MG63 (cell line): ENCODE results near the gene CRACR2B. TPM values are rescaled to one million over a fixed set of nuclear protein-coding genes. Genes with fewer than 3 reads are reported as not detected.

Experiments
- DNase-seq: peaks from one replicate; pipeline ENCODE4 v3.0.0-alpha.2; 2020
- H3K27me3 ChIP-seq: fragments of 250-450 bp; sonication (Bioruptor Pico); 2 replicates; pipeline ENCODE4 v1.5.1; 2020; ENCODE audit warnings: mild to moderate bottlenecking, moderate library complexity
- H3K36me3 ChIP-seq: fragments of 250-450 bp; sonication (Bioruptor Pico); 2 replicates; pipeline ENCODE4 v1.5.1; 2020; ENCODE audit warnings: mild to moderate bottlenecking, moderate library complexity
- H3K4me3 ChIP-seq: fragments of 250-450 bp; sonication (Bioruptor Pico); 2 replicates; pipeline ENCODE4 v1.5.1; 2020; ENCODE audit warnings: mild to moderate bottlenecking, moderate library complexity
- H3K9me3 ChIP-seq: fragments of 250-450 bp; sonication (Bioruptor Pico); 2 replicates; pipeline ENCODE4 v1.5.1; 2020; ENCODE audit warnings: mild to moderate bottlenecking, moderate library complexity
- total RNA-seq: library from RNA; depleted of rRNA; stranded (reverse); fragments of >200 nt; shearing (Covaris generic); gene quantifications from 2 replicates; pipeline ENCODE4 v1.2.3, GENCODE V29; 2014; ENCODE audit warnings: low replicate concordance; rRNA removed

The CRACR2B gene
- total RNA-seq, 1 experiment from 2014 or later = not detected

DNA sequence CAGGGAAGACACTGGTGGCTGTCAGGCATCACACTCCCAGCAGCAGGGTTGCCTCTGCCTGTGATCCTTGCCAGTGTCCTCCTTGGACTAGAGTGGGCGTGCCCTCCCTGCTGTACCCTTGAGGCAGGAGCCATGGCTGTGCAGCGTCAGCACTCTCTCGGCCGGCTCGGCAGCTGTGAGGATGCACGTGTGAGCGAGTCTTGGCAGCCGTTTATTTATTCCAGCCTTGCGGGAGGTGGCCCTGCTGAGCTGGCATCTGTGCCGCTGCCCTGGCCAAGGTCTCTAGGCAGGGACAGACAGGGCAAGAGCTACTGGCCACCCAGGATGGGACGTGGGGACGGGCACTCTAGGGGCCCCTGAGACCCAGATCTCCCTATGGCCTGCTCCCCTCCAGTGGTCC lies 48.8 kb downstream of the CRACR2B start:
- Histone ChIP-seq H3K4me3 (no peak overlapping the region), H3K9me3 (no peaks in the 10 kb centered on the region), H3K36me3 (peaks cover 39% of the 10 kb centered on the region), H3K27me3 (no peaks in the 10 kb centered on the region)
- DNase-seq = peak; percentile 49

GRCh38 chr11:877565-877964 lies 49.8 kb downstream of the CRACR2B start:
- H3K4me3 ChIP-seq = no peak overlapping the region
- no peak for DNase-seq
- H3K27me3 ChIP-seq = no peaks in the 10 kb centered on the region
- H3K9me3 ChIP-seq = no peaks in the 10 kb centered on the region
- H3K36me3 ChIP-seq = peaks cover 43% of the 10 kb centered on the region

- H3K36me3 ChIP-seq = peaks cover 52% of the 10 kb centered on the region
- H3K9me3 ChIP-seq = no peaks in the 10 kb centered on the region
- no peaks in the 10 kb centered on the region for H3K27me3 ChIP-seq
- no peak overlapping the region for H3K4me3 ChIP-seq
- DNase-seq = no peak
Observed at GRCh38 chr11:880447-880846, 52.7 kb downstream of the CRACR2B start.

Other genes starting within 250 kb of the CRACR2B start
- 9.1 and 10.1 TPM in 2 replicates for gene IRF7, start 212.0 kb upstream of the CRACR2B start, total RNA-seq
- gene CDHR5, start 203.0 kb upstream of the CRACR2B start, total RNA-seq = not detected in 2 replicates
- gene SCT, start 200.7 kb upstream of the CRACR2B start, total RNA-seq = not detected in 2 replicates
- gene DRD4, start 190.7 kb upstream of the CRACR2B start, total RNA-seq = not detected in 2 replicates
- gene DEAF1, start 132.7 kb upstream of the CRACR2B start, total RNA-seq = 14.8 and 34.6 TPM in 2 replicates
- gene TMEM80, start 132.1 kb upstream of the CRACR2B start, total RNA-seq = 32.4 and 98.7 TPM in 2 replicates
- gene EPS8L2, start 121.7 kb upstream of the CRACR2B start, total RNA-seq = 10.7 and 23.4 TPM in 2 replicates
- gene TALDO1, start 80.5 kb upstream of the CRACR2B start, total RNA-seq = 200 and 209 TPM in 2 replicates
- gene GATD1, start 50.4 kb upstream of the CRACR2B start, total RNA-seq = 46.1 and 80.1 TPM in 2 replicates
- not detected in 2 replicates for gene CEND1, start 37.8 kb upstream of the CRACR2B start, total RNA-seq
- gene SLC25A22, start 29.6 kb upstream of the CRACR2B start, total RNA-seq = 28.6 and 31.3 TPM in 2 replicates
- gene PIDD1, start 22.7 kb upstream of the CRACR2B start, total RNA-seq = 4.9 and 10.8 TPM in 2 replicates
- gene RPLP2, start 18.0 kb upstream of the CRACR2B start, total RNA-seq = 770 and 1,105 TPM in 2 replicates
- gene PNPLA2, start 9.0 kb upstream of the CRACR2B start, total RNA-seq = 4.2 and 12.4 TPM in 2 replicates
- gene CD151, start 5.0 kb downstream of the CRACR2B start, total RNA-seq = 1,173 and 1,451 TPM in 2 replicates
- 9.7 and 190 TPM in 2 replicates for gene POLR2L, start 14.6 kb downstream of the CRACR2B start, total RNA-seq
- gene TSPAN4, start 14.9 kb downstream of the CRACR2B start, total RNA-seq = 222 and 399 TPM in 2 replicates
- 88.4 and 139 TPM in 2 replicates for gene CHID1, start 82.9 kb downstream of the CRACR2B start, total RNA-seq
- gene AP2A2, start 98.0 kb downstream of the CRACR2B start, total RNA-seq = 22.2 and 43.1 TPM in 2 replicates
- not detected in 2 replicates for gene MUC6, start 208.8 kb downstream of the CRACR2B start, total RNA-seq
- gene MUC2, start 247.0 kb downstream of the CRACR2B start, total RNA-seq = not detected in 2 replicates